Brain microvascular endothelial cell (primary cell): ENCODE results near the gene SCN4B.

Experiments
- DNase-seq: peaks from one replicate; pipeline ENCODE4 v3.0.0-alpha.2; 2020
- H3K27ac ChIP-seq: fragments of 250-450 bp; sonication (Bioruptor Pico); 2 replicates; pipeline ENCODE4 v1.5.1; 2020; ENCODE audit warnings: mild to moderate bottlenecking, moderate library complexity
- H3K27me3 ChIP-seq: fragments of 250-450 bp; sonication (Bioruptor Pico); replicated peaks from 2 replicates; pipeline ENCODE4 v1.5.1; 2020; ENCODE audit warnings: mild to moderate bottlenecking
- H3K36me3 ChIP-seq: fragments of 250-450 bp; sonication (Bioruptor Pico); replicated peaks from 2 replicates; pipeline ENCODE4 v1.5.1; 2020; ENCODE audit warnings: mild to moderate bottlenecking
- H3K4me3 ChIP-seq: 2 replicates; pipeline ENCODE4 v1.5.1; 2011; ENCODE audit warnings: low read depth, mild to moderate bottlenecking, control low read depth, low read length, moderate library complexity
- CTCF ChIP-seq: IDR thresholded peaks from 2 replicates; pipeline ENCODE4 v1.5.1; 2011; ENCODE audit warnings: low read depth, mild to moderate bottlenecking, moderate library complexity, low read length, control low read depth, inconsistent platforms; ENCODE audit errors: missing control alignments
- in situ Hi-C: cut with HindIII; loops from 2 replicates; pipeline ENCODE4 v1.10.0; 2017; ENCODE audit warnings: low sequenced_read_pairs, low pct_ligation_motif_present

SCN4B gene

GRCh38 chr11:118128310-118128709 is 24.3 kb downstream of the SCN4B start:
- H3K4me3 ChIP-seq = no peak overlapping the region

GRCh38 chr11:118126082-118126838 is 26.4 kb downstream of the SCN4B start:
- in situ Hi-C loops = no loop called here
- TF ChIP-seq CTCF = no peak
- Histone ChIP-seq H3K27ac (no peak overlapping the region), H3K27me3 (no peaks in the 10 kb centered on the region), H3K36me3 (no peaks in the 10 kb centered on the region), H3K4me3 (no peak overlapping the region)
- DNase-seq = no peak

More at GRCh38 chr11:118128310-118128709, 24.3 kb downstream of the SCN4B start:
- in situ Hi-C loops = no loop called here
- no peaks in the 10 kb centered on the region for H3K36me3 ChIP-seq
- TF ChIP-seq CTCF = no peak
- H3K27ac ChIP-seq = no peak overlapping the region
- DNase-seq = no peak
- H3K27me3 ChIP-seq = no peaks in the 10 kb centered on the region

GRCh38 chr11:118124929-118125535 is 27.6 kb downstream of the SCN4B start:
- Histone ChIP-seq H3K27me3 (no peaks in the 10 kb centered on the region), H3K27ac (no peak overlapping the region), H3K36me3 (no peaks in the 10 kb centered on the region), H3K4me3 (no peak overlapping the region)
- no peak for DNase-seq
- no peak for TF ChIP-seq CTCF
- in situ Hi-C loops = no loop called here

- no peak for TF ChIP-seq CTCF
- no peaks in the 10 kb centered on the region for H3K27me3 ChIP-seq
- no peak for DNase-seq
- H3K4me3 ChIP-seq = no peak overlapping the region
- no peak overlapping the region for H3K27ac ChIP-seq
- in situ Hi-C loops = no loop called here
- H3K36me3 ChIP-seq = no peaks in the 10 kb centered on the region
These were observed 31.8 kb downstream of the SCN4B start for GRCh38 chr11:118120793-118121192.

GRCh38 chr11:118117790-118118601 is 34.6 kb downstream of the SCN4B start:
- no peak for DNase-seq
- no peaks in the 10 kb centered on the region for H3K27me3 ChIP-seq
- H3K4me3 ChIP-seq = no peak overlapping the region
- no peak for TF ChIP-seq CTCF
- H3K27ac ChIP-seq = no peak overlapping the region
- in situ Hi-C loops = no loop called here
- H3K36me3 ChIP-seq = no peaks in the 10 kb centered on the region
